Endodermal cell (in vitro differentiated cells): ENCODE results near the gene DCAKD. TPM values are rescaled to one million over a fixed set of nuclear protein-coding genes. Genes with fewer than 3 reads are reported as not detected.

Source experiments
- DNase-seq: peaks from one replicate; pipeline ENCODE4 v3.0.0-alpha.2; 2017
- H3K27ac ChIP-seq: 2 replicates; pipeline ENCODE4 v1.5.1; 2013; ENCODE audit warnings: mild to moderate bottlenecking, low read depth, low read length, moderate library complexity
- H3K27me3 ChIP-seq: 2 replicates; pipeline ENCODE4 v1.6.1; 2013; ENCODE audit warnings: mild to moderate bottlenecking, low read length, moderate library complexity; ENCODE audit not compliant: insufficient read depth, control insufficient read depth, poor library complexity, severe bottlenecking
- H3K36me3 ChIP-seq: 2 replicates; pipeline ENCODE4 v1.7.0; 2013; ENCODE audit warnings: mild to moderate bottlenecking, low read length, moderate library complexity; ENCODE audit not compliant: control insufficient read depth, insufficient read depth
- H3K4me1 ChIP-seq: one replicate; pipeline ENCODE4 v1.7.0; 2013; ENCODE audit warnings: low read length; ENCODE audit not compliant: control insufficient read depth, insufficient read depth
- H3K4me3 ChIP-seq: 2 replicates; pipeline ENCODE4 v1.5.1; 2013; ENCODE audit warnings: mild to moderate bottlenecking, low read length, moderate library complexity
- H3K9ac ChIP-seq: 2 replicates; pipeline ENCODE4 v1.6.1; 2013; ENCODE audit warnings: mild to moderate bottlenecking, low read length, moderate library complexity; ENCODE audit not compliant: poor library complexity, severe bottlenecking; ENCODE audit errors: extremely low read depth
- H3K9me3 ChIP-seq: 2 replicates; pipeline ENCODE4 v1.6.1; 2013; ENCODE audit warnings: mild to moderate bottlenecking, low read length, moderate library complexity; ENCODE audit not compliant: control insufficient read depth
- H3K27ac Mint-ChIP-seq: 2 replicates; pipeline ENCODE4 v1.8.0; 2020; ENCODE audit warnings: mixed read lengths
- H3K27me3 Mint-ChIP-seq: 2 replicates; pipeline ENCODE4 v1.8.0; 2021; ENCODE audit warnings: mild to moderate bottlenecking, mixed read lengths; ENCODE audit not compliant: insufficient read depth
- H3K36me3 Mint-ChIP-seq: 2 replicates; pipeline ENCODE4 v1.8.0; 2020; ENCODE audit warnings: low read depth, mixed read lengths
- H3K4me1 Mint-ChIP-seq: 2 replicates; pipeline ENCODE4 v1.8.0; 2020; ENCODE audit warnings: mixed read lengths
- H3K4me3 Mint-ChIP-seq: 2 replicates; pipeline ENCODE4 v1.8.0; 2020; ENCODE audit warnings: mild to moderate bottlenecking, moderate library complexity, mixed read lengths
- H3K9me3 Mint-ChIP-seq: 2 replicates; pipeline ENCODE4 v1.8.0; 2020; ENCODE audit warnings: mild to moderate bottlenecking, mixed read lengths
- CTCF ChIP-seq: fragments of 200-600 bp; sonication (generic); conservative IDR thresholded peaks from 2 replicates; pipeline ENCODE4 v1.5.0; 2021; ENCODE audit warnings: antibody characterized with exemption, mild to moderate bottlenecking
- WGBS, 2 experiments: methylation state at CpG; one replicate each; pipeline versions ENCODE4 v1.1.5 to v1.1.7; 2013; ENCODE audit warnings: missing lambda C conversion rate in 2 of 2, mixed read lengths in 1 of 2; ENCODE audit not compliant: insufficient coverage in 1 of 2, insufficient read length in 1 of 2; 5-methylcytosine and 5-hydroxymethylcytosine counted together
- total RNA-seq, 2 donors: library from RNA; stranded (reverse); fragmentation: NEBNext Ultra II Directional in 1 of 2; extraction: Animal tissue kit (Norgen Biotek cat#: 25700) in 1 of 2; gene quantifications; 2 replicates in 1 of 2; 3 replicates in 1 of 2; pipeline ENCODE4 v1.2.1, GENCODE V29; 2021

Gene DCAKD
- total RNA-seq, 2 donors from 2014 or later, result 54.5 to 69.4 TPM

- Histone ChIP-seq H3K27me3 (no peaks in the 10 kb centered on the region), H3K4me3 (no peak overlapping the region), H3K27ac (no peak overlapping the region), H3K36me3 (peaks cover 80% of the 10 kb centered on the region), H3K9ac (no peak overlapping the region), H3K9me3 (no peaks in the 10 kb centered on the region), H3K4me1 (no peaks in the 10 kb centered on the region)
- Mint-ChIP-seq H3K4me3 (no peak overlapping the region), H3K9me3 (no peaks in the 10 kb centered on the region), H3K27ac (no peak overlapping the region), H3K4me1 (peaks cover 7% of the 10 kb centered on the region), H3K36me3 (peaks cover 64% of the 10 kb centered on the region), H3K27me3 (no peaks in the 10 kb centered on the region)
- TF ChIP-seq CTCF, result no peak
- 97% methylated on average over 3 of the region's 3 CpGs for WGBS, 2 experiments
- no peak for DNase-seq
Measured at GRCh38 chr17:45087504-45087975, 36.1 kb upstream of the DCAKD start.

GRCh38 chr17:45086865-45087503, 35.6 kb upstream of the DCAKD start:
- Histone ChIP-seq H3K4me1 (no peaks in the 10 kb centered on the region), H3K27me3 (no peaks in the 10 kb centered on the region), H3K9me3 (no peaks in the 10 kb centered on the region), H3K9ac (no peak overlapping the region), H3K4me3 (no peak overlapping the region), H3K27ac (no peak overlapping the region), H3K36me3 (peaks cover 84% of the 10 kb centered on the region)
- no peak for TF ChIP-seq CTCF
- Mint-ChIP-seq H3K4me3 (no peak overlapping the region), H3K27me3 (no peaks in the 10 kb centered on the region), H3K9me3 (no peaks in the 10 kb centered on the region), H3K27ac (no peak overlapping the region), H3K4me1 (peaks cover 7% of the 10 kb centered on the region), H3K36me3 (peaks cover 66% of the 10 kb centered on the region)
- DNase-seq, result no peak
- 90 to 92% methylated on average over 4 to 6 of the region's 6 CpGs for WGBS, 2 experiments

GRCh38 chr17:45086391-45086790, 35.0 kb upstream of the DCAKD start:
- H3K27me3 ChIP-seq, result no peaks in the 10 kb centered on the region
- Mint-ChIP-seq H3K27me3 (no peaks in the 10 kb centered on the region), H3K4me3 (no peak overlapping the region), H3K4me1 (peaks cover 7% of the 10 kb centered on the region), H3K36me3 (peaks cover 67% of the 10 kb centered on the region), H3K27ac (no peak overlapping the region), H3K9me3 (no peaks in the 10 kb centered on the region)
- no peaks in the 10 kb centered on the region for H3K9me3 ChIP-seq
- no peak overlapping the region for H3K9ac ChIP-seq
- no peak for TF ChIP-seq CTCF
- no peak overlapping the region for H3K4me3 ChIP-seq
- H3K36me3 ChIP-seq, result peaks cover 84% of the 10 kb centered on the region
- no peaks in the 10 kb centered on the region for H3K4me1 ChIP-seq
- 86 to 94% methylated on average over 2 to 4 of the region's 4 CpGs for WGBS, 2 experiments
- no peak overlapping the region for H3K27ac ChIP-seq
- no peak for DNase-seq
